NCI-H187 (cell line): ENCODE results near the gene MELTF.

Source experiments
- DNase-seq, 2 experiments: peaks; one replicate each; lab custom pipeline; 2025; lab: John Stamatoyannopoulos, UW

MELTF gene

DNA sequence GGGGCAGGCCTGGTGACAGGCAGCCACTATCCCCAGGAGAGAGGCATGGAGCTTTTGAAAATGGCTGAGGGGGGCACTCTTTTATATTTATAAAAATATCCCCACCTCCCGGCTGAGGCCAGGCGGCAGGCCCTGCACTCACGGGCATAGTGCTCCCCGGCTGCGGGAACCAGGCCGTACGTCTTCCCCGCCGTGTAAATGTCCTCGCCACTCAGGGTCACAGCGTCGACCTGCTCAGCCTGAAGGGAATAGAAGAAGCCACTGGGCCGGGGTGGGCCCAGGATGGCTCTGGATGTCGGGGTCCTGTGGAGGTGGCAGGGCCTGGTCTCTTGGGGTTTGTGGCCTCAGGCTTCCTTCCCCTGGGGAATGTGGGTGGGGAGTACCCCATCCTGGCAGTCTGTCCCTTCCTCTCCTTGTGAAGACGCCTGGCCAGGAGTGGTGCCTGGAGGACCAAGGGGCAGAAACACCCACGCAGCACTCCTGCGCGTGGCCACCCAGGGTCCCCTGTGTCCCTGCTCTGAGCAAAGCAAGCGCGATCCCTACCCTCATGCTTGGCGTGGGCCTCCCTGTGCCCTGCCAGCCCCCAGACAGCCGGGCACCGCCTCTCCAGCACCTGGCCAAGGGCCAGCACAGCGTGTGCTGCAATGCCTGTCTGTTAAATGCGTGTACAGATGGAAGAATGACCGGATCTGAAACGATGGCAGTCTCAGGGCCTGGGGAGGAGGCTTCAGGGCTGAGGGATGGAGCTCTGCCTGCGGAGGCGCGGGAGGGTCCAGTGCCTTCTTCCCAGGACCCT is 18.9 kb downstream of the MELTF start:
- DNase-seq, result no peak

DNA sequence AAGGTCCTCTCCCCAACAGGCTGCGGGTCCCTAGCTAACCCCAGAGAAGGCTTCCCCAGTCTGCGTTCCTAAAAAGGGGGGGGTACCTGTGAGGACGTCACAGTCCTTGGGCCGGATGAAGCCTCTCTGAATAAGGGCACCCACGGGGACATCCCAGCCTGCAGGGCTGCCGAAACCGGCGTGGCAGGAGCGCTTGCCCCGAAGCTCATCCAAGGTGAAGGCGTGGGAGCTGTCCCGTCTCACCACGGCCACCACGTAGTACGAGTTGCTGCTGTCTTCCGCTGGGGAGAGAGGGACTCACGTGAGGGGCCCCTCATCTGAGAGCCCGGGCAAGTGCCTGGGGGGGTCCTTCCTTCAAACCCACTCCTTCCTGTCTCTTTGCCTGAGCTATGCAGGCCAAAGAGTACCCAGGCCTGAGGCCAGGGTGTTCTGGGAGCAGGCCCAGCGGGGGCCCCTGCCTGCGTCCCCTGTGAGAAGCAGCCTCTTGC is 20.0 kb downstream of the MELTF start:
- no peak for DNase-seq

DNA sequence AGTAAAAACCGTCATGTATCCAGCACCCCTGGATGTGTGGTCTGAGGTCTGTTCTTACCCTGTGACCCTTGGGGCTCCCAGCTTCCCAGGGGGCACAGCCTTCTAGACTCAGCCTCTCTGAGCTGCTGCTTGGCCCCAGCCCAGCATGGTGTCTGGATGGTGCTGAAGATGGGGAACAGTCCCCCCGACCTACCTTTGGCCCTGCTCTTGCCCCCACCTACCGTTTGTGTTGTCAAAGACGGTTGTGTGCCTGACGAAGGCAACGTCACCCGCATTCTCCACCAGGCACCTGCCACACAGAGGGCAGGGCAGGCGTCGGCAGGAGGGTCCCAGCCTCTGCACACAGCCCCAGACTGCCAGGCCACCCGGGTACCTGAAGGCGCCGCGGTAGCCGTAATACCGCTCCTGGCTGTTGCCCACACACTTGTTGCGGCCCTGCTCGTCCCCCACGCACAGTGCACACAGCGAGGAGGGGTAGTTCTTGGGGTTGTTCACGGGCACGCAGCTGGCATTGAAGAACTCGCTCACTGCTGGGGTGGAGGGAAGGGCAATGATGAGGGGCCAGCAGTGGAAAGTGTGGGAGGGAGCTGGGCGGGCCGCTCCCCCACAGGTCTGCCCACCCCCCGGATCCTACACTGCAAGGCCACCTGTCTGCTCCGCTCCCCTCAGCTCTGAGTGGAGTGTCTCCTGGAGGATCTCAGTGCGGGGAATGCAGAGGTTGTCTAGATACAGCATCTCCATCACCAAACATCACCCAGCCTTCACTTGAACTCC is 21.0 kb downstream of the MELTF start:
- no peak for DNase-seq

DNA sequence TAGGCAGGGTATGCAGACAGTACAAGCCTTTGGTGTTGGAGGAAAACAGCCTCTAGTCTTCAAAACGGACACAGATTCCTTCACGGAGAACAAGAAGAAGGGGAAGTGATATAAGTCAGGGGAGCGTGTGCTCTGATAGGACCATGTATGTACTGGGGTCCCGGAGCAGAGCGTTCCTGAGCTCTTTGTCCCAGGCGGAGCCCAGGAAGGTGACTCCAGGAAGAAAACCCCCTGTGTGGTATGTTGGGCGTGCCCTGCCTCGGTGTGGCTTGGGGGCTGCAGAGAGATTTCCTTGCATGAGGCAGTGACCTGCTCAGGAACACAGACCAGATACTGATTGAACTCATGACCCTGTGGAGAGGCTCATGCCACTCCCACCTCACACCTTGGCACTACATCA is 21.7 kb downstream of the MELTF start:
- DNase-seq, result no peak

- no peak for DNase-seq
Measured at GRCh38 chr3:197007296-197007940, 22.2 kb downstream of the MELTF start.

DNA sequence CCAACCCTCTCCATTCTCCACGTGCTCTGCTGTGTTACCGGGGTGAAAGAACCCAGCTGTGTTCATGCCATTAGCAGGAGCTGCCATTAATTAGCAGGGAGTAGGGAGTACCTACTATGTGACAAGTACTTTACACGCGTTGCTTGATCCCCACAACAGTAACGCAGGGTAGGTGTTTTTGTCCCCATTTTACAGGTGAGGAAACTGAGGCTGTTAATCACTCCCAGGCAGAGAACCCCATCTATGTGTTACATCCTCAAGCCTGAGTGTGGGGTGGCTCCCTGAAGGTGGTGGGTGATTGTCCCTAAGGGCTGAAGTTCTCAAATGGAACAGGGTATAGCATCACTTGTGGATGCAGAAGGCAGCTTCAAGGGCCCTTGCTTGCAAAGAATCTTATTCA is 22.8 kb downstream of the MELTF start:
- DNase-seq, result no peak

- DNase-seq, result no peak
Measured at GRCh38 chr3:197006446-197006845, 23.2 kb downstream of the MELTF start.

DNA sequence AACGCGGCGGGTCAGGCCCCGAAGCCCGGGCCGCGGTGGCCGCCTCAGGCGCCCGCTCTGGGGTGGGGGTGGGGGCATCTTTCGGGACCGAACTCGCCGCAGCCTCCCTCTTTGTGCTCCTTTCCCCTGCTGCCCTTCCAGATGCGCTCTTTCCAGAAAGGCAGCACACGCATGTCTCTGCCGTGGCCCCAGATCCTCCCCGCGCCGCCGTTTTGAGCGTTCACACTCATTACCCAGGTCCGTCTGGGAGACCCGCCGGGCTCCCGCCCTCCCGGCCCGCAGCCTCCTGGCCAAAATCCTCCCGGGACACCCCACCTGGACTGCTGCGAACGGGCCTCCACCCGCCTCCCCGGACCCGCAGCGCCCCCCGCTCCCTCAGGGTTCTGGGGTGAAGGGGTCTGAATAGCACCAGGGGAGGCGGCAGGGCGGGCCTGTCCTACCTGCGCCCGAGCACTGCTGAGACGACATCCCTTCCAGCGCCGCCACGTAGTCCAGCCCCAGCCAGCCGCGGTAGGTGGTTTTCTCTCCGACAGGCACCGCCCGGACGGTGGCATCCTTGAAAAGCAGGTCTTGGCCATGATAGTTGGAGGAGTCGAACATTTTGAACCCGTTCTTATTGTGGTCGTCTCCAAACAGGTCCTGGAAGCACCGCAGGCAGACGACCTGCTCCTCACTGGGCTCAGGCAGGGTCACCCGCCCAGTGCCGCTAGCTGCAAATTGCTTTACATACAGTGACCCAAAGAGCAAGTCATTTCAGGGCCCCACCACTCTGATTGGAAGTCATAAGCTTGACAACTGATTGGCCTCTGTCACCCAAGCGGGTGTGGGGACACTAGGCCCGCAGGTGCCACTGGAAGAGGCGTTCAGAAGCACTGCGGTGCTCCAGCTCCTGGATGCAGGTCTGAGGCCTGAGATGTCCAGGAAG is 25.9 kb downstream of the MELTF start:
- no peak for DNase-seq

DNA sequence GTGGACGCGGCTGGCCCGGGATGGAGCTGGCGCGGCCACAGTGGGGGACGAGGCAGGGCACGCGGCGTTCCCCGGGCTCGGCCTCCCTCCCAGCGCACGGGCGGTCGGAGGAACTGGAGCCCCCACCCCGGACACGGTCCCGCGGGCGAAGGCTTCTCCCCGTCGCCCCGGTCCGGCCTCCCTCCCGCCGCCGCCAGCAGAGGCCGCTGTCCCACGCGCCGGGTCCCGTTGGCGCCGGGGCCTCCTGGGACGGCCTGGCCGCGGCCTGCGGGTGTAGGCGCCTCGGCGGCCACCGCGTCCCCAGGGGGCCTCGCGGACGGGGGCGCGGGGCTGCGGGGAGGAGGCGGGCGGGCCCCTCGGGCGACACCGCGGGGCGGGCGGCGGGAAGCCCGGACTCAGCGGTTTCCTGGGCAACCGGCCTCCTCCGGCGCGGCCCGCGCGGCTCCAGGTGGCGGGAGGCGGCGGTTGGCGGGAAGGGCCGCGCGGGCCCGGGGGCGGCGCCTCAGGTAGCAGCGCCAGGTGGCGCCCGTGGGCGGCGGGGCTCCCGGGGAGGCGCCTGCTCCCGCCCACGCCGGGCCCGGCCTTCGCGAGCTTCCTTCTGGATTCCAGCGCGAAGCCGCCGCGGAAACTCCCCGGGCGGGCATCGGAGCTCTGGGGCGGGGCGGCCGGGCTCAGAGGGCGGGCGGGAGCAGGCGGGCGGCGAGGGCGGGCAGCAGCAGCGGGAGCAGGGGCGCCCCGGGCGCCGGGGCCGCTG is 26.7 kb downstream of the MELTF start:
- DNase-seq, result peak; percentile 20 to 69

DNA sequence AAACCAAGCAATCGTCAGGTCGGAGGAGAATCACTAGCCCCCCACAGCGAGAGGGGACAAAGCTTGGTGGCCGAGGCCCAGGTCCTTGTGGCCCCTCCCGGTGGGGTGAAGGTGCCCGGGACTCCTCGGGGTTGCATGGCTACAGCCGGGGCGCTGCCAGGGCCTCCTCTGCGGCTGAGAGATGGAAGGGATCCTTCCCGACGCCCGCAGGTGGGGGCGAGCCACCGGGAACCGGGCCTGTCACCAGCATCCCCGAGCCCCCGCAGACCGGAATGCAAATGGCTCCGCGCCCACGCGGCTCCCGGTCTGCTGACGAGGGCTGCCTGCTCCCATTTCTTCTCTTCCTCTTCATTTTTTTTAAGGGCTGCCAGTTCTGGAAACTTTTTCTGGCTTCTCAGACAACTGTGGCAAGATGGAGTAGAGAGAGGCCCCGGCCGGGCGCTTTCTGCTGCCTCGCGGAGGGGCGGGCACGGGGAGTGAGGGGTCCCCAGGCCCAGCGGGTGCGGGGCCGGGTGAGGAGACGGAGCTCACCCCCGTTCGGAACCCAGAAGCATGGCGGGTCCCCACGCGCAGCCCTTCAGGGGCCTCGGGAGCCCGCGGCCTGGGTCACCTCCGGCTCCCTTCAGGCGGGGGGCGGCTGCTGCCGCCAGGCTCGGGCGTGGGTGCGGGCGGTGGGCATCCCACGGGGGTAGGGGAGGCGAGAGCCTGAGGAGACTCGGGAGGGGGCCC is 27.5 kb downstream of the MELTF start:
- no peak for DNase-seq

- DNase-seq, result no peak
Measured at GRCh38 chr3:197001106-197001971, 28.3 kb downstream of the MELTF start.

- no peak for DNase-seq
Measured at GRCh38 chr3:197000211-197000610, 29.4 kb downstream of the MELTF start.

GRCh38 chr3:196998966-196999760 is 30.5 kb downstream of the MELTF start:
- DNase-seq, result no peak

- no peak for DNase-seq
Measured at GRCh38 chr3:196997311-196997710, 32.3 kb downstream of the MELTF start.

DNA sequence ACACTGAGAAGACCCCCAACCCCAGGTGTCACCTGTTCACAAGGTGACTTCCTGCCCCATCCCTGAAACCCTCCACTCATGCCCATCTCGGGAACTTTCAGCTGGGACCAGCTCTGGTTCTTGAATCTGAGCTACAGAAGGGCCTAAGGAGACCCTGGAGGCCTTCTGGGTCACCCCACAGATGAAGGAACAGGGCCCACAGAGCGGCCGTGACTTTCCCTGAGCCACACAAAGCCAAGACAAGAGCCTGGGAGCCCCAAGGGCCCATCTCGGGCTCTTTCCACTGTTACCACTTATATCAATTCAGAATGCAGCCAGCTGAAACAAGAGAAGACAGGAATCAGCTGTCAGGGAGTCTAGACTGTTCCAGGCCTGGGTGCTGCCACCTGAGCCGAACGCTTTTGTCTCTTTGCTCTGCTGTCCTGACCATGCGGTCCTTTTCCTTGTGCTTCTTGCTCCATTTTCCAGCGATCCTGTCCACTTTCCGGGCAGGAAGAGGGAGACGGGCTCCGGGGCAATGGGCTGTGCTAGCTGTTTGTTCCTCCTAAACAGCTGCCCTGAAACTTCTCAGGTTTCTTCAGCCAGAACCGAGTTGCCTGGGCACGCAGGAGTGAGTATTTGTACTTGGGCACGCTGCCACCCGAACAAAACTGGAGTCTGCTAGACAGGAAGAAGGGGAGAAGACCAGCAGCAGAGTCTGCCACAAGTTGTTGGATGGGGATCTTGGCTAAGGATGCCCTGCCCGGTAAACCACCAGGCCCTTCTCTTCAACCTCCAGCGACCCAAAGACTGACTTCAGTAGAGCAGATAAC is 33.0 kb downstream of the MELTF start:
- DNase-seq, result peak; percentile 59 to 63

- peak; percentile 39 to 66 for DNase-seq
Measured at GRCh38 chr3:196995646-196996355, 33.8 kb downstream of the MELTF start.

- DNase-seq, result no peak
Measured at GRCh38 chr3:196995027-196995426, 34.6 kb downstream of the MELTF start.
